Astrocyte (in vitro differentiated cells and primary cell): ENCODE measurements around the gene ZNF608. TPM values are rescaled to one million over a fixed set of nuclear protein-coding genes. Genes with fewer than 3 reads are reported as not detected.

ENCODE experiments used
- DNase-seq: peaks from one replicate; pipeline ENCODE4 v3.0.0-alpha.2; 2010; ENCODE audit warnings: low read depth
- FAIRE-seq: peaks from 2 replicates; lab custom pipeline; 2011; peaks lifted over from hg19 to GRCh38; lab: Jason Lieb, UNC
- H2AFZ ChIP-seq: 2 replicates; pipeline ENCODE4 v1.6.0; 2012; ENCODE audit warnings: low read depth, low read length, inconsistent platforms
- H3K27ac ChIP-seq: 2 replicates; pipeline ENCODE4 v1.5.1; 2011; ENCODE audit warnings: low read depth, low read length, inconsistent platforms
- H3K27me3 ChIP-seq: 2 replicates; pipeline ENCODE4 v1.6.0; 2011; ENCODE audit warnings: low read length, inconsistent platforms; ENCODE audit not compliant: insufficient read depth
- H3K36me3 ChIP-seq: 2 replicates; pipeline ENCODE4 v1.5.1; 2011; ENCODE audit warnings: low read length, inconsistent platforms; ENCODE audit not compliant: insufficient read depth
- H3K4me1 ChIP-seq: 2 replicates; pipeline ENCODE4 v1.5.1; 2011; ENCODE audit warnings: low read length, inconsistent platforms; ENCODE audit not compliant: insufficient read depth
- H3K4me2 ChIP-seq: 2 replicates; pipeline ENCODE4 v1.6.0; 2012; ENCODE audit warnings: low read length, inconsistent platforms
- H3K4me3 ChIP-seq: 2 replicates; pipeline ENCODE4 v1.5.1; 2011; ENCODE audit warnings: low read depth, mild to moderate bottlenecking, low read length, inconsistent platforms; ENCODE audit not compliant: insufficient read depth
- H3K79me2 ChIP-seq: 2 replicates; pipeline ENCODE4 v1.6.0; 2012; ENCODE audit warnings: mild to moderate bottlenecking, low read length, inconsistent platforms; ENCODE audit not compliant: insufficient read depth
- H3K9ac ChIP-seq: 2 replicates; pipeline ENCODE4 v1.6.0; 2012; ENCODE audit warnings: mild to moderate bottlenecking, low read length, inconsistent platforms
- H3K9me3 ChIP-seq: 2 replicates; pipeline ENCODE4 v1.5.1; 2012; ENCODE audit warnings: low read depth, mild to moderate bottlenecking, low read length, inconsistent platforms; ENCODE audit not compliant: insufficient read depth
- H4K20me1 ChIP-seq: 2 replicates; pipeline ENCODE4 v1.6.0; 2012; ENCODE audit warnings: low read length, inconsistent platforms; ENCODE audit not compliant: insufficient read depth
- H3K27ac Mint-ChIP-seq: one replicate; pipeline ENCODE4 v1.8.0; 2021; ENCODE audit warnings: mild to moderate bottlenecking, mixed read lengths; ENCODE audit not compliant: unreplicated experiment
- H3K27me3 Mint-ChIP-seq: one replicate; pipeline ENCODE4 v1.8.0; 2021; ENCODE audit warnings: low read depth, mixed read lengths; ENCODE audit not compliant: unreplicated experiment
- H3K36me3 Mint-ChIP-seq: one replicate; pipeline ENCODE4 v1.8.0; 2021; ENCODE audit warnings: low read depth, mixed read lengths; ENCODE audit not compliant: unreplicated experiment
- H3K4me1 Mint-ChIP-seq: one replicate; pipeline ENCODE4 v1.8.0; 2021; ENCODE audit warnings: low read depth, mixed read lengths; ENCODE audit not compliant: unreplicated experiment
- H3K4me3 Mint-ChIP-seq: one replicate; pipeline ENCODE4 v1.8.0; 2021; ENCODE audit warnings: mild to moderate bottlenecking, moderate library complexity, mixed read lengths; ENCODE audit not compliant: unreplicated experiment
- H3K9me3 Mint-ChIP-seq: one replicate; pipeline ENCODE4 v1.8.0; 2021; ENCODE audit warnings: mild to moderate bottlenecking, mixed read lengths; ENCODE audit not compliant: unreplicated experiment
- CTCF ChIP-seq: IDR thresholded peaks from 2 replicates; pipeline ENCODE4 v1.5.1; 2011; ENCODE audit warnings: low read depth, mild to moderate bottlenecking, inconsistent platforms, low read length, moderate library complexity; ENCODE audit not compliant: insufficient read depth
- EZH2 ChIP-seq: IDR thresholded peaks from 2 replicates; pipeline ENCODE4 v1.6.1; 2012; ENCODE audit warnings: mild to moderate bottlenecking, low read length, inconsistent platforms; ENCODE audit not compliant: insufficient read depth
- total RNA-seq: library from RNA; stranded (reverse); gene quantifications from 2 replicates; pipeline ENCODE4 v1.2.1, GENCODE V29; 2021

ZNF608 gene
- total RNA-seq, 1 donor from 2014 or later, result 57.3 TPM

- Histone ChIP-seq H3K79me2 (no peaks in the 10 kb centered on the region), H3K4me1 (no peaks in the 10 kb centered on the region), H3K9ac (no peak overlapping the region), H3K27me3 (no peaks in the 10 kb centered on the region), H4K20me1 (no peaks in the 10 kb centered on the region), H3K9me3 (no peaks in the 10 kb centered on the region), H3K4me3 (no peak overlapping the region), H2AFZ (no peak overlapping the region), H3K4me2 (no peak overlapping the region), H3K27ac (no peak overlapping the region), H3K36me3 (no peaks in the 10 kb centered on the region)
- FAIRE-seq (no peak), DNase-seq (no peak)
- H3K27ac Mint-ChIP-seq, result no peak overlapping the region
- H3K27me3 Mint-ChIP-seq, result no peaks in the 10 kb centered on the region
- no peaks in the 10 kb centered on the region for H3K4me1 Mint-ChIP-seq
- H3K36me3 Mint-ChIP-seq, result no peaks in the 10 kb centered on the region
- H3K4me3 Mint-ChIP-seq, result no peak overlapping the region
- TF ChIP-seq EZH2, result no peak
- TF ChIP-seq CTCF, result no peak
- peaks cover 3% of the 10 kb centered on the region for H3K9me3 Mint-ChIP-seq
These were observed 26.2 kb upstream of the ZNF608 start for GRCh38 chr5:124772457-124773200.

- Mint-ChIP-seq H3K4me1 (no peaks in the 10 kb centered on the region), H3K36me3 (no peaks in the 10 kb centered on the region), H3K27ac (no peak overlapping the region), H3K27me3 (no peaks in the 10 kb centered on the region), H3K9me3 (peaks cover 3% of the 10 kb centered on the region), H3K4me3 (no peak overlapping the region)
- no peaks in the 10 kb centered on the region for H3K4me1 ChIP-seq
- FAIRE-seq, result no peak
- H3K9ac ChIP-seq, result no peak overlapping the region
- no peak for DNase-seq
- TF ChIP-seq EZH2, result no peak
- TF ChIP-seq CTCF, result no peak
- H3K4me3 ChIP-seq, result no peak overlapping the region
- no peak overlapping the region for H2AFZ ChIP-seq
- no peaks in the 10 kb centered on the region for H4K20me1 ChIP-seq
- H3K9me3 ChIP-seq, result no peaks in the 10 kb centered on the region
- H3K4me2 ChIP-seq, result no peak overlapping the region
- H3K27me3 ChIP-seq, result no peaks in the 10 kb centered on the region
- H3K36me3 ChIP-seq, result no peaks in the 10 kb centered on the region
- H3K79me2 ChIP-seq, result no peaks in the 10 kb centered on the region
- H3K27ac ChIP-seq, result no peak overlapping the region
These were observed 25.3 kb upstream of the ZNF608 start for GRCh38 chr5:124771761-124772160.

GRCh38 chr5:124764992-124765611, 18.7 kb upstream of the ZNF608 start:
- no peak for TF ChIP-seq CTCF
- TF ChIP-seq EZH2, result no peak
- no peak for FAIRE-seq

More at GRCh38 chr5:124764992-124765611, 18.7 kb upstream of the ZNF608 start:
- no peak overlapping the region for H3K9ac ChIP-seq
- H3K4me3 Mint-ChIP-seq, result no peak overlapping the region
- H3K9me3 ChIP-seq, result no peaks in the 10 kb centered on the region
- no peaks in the 10 kb centered on the region for H3K27me3 ChIP-seq
- no peaks in the 10 kb centered on the region for H3K36me3 Mint-ChIP-seq
- H3K9me3 Mint-ChIP-seq, result peaks cover 3% of the 10 kb centered on the region
- no peaks in the 10 kb centered on the region for H3K4me1 ChIP-seq
- H3K4me2 ChIP-seq, result no peak overlapping the region
- no peaks in the 10 kb centered on the region for H4K20me1 ChIP-seq
- H3K4me3 ChIP-seq, result no peak overlapping the region
- H3K79me2 ChIP-seq, result no peaks in the 10 kb centered on the region
- DNase-seq, result no peak
- H2AFZ ChIP-seq, result no peak overlapping the region
- H3K27ac Mint-ChIP-seq, result no peak overlapping the region
- H3K36me3 ChIP-seq, result no peaks in the 10 kb centered on the region
- H3K4me1 Mint-ChIP-seq, result peaks cover 2% of the 10 kb centered on the region
- H3K27ac ChIP-seq, result no peak overlapping the region
- no peaks in the 10 kb centered on the region for H3K27me3 Mint-ChIP-seq
